Large intestine (tissue), 3 donors: ENCODE measurements around the gene TMEM38A. TPM values are rescaled to one million over a fixed set of nuclear protein-coding genes. Genes with fewer than 3 reads are reported as not detected.
A peak's percentile ranks its signal among the peaks of the same experiment; 100 is the strongest.
"Not testable (repeated sequence)": the region's sequence is repeated elsewhere in the genome, so short reads cannot be mapped to it uniquely, and the experiment has no call there.

ENCODE experiments used
- DNase-seq, 2 donors: peaks; one replicate each; pipeline versions ENCODE4 v3.0.0 to v3.0.0-alpha.2; 2013
- H3K27ac ChIP-seq: one replicate; pipeline ENCODE4 v1.5.1; 2013; ENCODE audit warnings: low read length
- H3K27me3 ChIP-seq: 2 replicates; pipeline ENCODE4 v1.6.1; 2013; ENCODE audit warnings: low read length; ENCODE audit not compliant: control insufficient read depth, insufficient read depth
- H3K36me3 ChIP-seq: 2 replicates; pipeline ENCODE4 v1.6.1; 2013; ENCODE audit warnings: low read length; ENCODE audit not compliant: control insufficient read depth, insufficient read depth
- H3K4me1 ChIP-seq: one replicate; pipeline ENCODE4 v1.6.1; 2013; ENCODE audit warnings: low read length; ENCODE audit not compliant: control insufficient read depth, insufficient read depth
- H3K4me3 ChIP-seq: one replicate; pipeline ENCODE4 v1.5.1; 2013; ENCODE audit warnings: low read length
- H3K9me3 ChIP-seq: one replicate; pipeline ENCODE4 v1.6.1; 2013; ENCODE audit warnings: mild to moderate bottlenecking, low read depth, low read length, moderate library complexity; ENCODE audit not compliant: control insufficient read depth
- WGBS: methylation state at CpG from one replicate; pipeline ENCODE4 v1.1.5; 2013; ENCODE audit warnings: low lambda C conversion rate; ENCODE audit not compliant: insufficient coverage; 5-methylcytosine and 5-hydroxymethylcytosine counted together
- polyA plus RNA-seq: library from polyadenylated mRNA; unstranded; fragments of 120-200 nt; gene quantifications from one replicate; pipeline ENCODE4 v1.2.1, GENCODE V29; 2013

TMEM38A gene
- polyA plus RNA-seq, 1 donor: 2.3 TPM

DNA sequence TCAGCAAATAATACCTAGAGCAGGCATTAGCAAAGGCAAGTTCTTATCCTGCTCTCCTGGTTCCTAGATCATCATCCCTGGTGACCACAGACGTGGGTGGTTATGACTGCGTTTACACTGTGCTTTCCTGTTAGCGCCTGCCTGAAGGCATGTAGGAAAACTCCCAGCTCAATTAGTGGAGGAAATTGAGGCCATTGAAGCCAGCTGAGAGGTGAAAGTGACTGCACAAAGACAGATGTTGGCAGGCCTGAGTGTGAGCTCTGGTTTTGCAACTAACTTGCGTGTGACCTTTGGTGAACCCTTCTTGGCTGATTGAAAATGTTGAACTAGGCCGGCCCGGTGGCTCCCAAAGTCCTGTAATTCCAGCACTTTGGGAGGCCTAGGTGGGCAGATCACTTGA, 41.2 kb downstream of the TMEM38A start:
- no peaks in the 10 kb centered on the region for H3K4me1 ChIP-seq
- no peak overlapping the region for H3K4me3 ChIP-seq
- no peak overlapping the region for H3K27ac ChIP-seq
- WGBS: no CpG with 5 or more reads among the region's 6 CpGs
- no peaks in the 10 kb centered on the region for H3K9me3 ChIP-seq
- H3K27me3 ChIP-seq: no peaks in the 10 kb centered on the region
- peak in 1 of 2 donors; percentile 11 for DNase-seq
- H3K36me3 ChIP-seq: no peaks in the 10 kb centered on the region

GRCh38 chr19:16703677-16704076, 42.7 kb downstream of the TMEM38A start:
- Histone ChIP-seq H3K27ac (no peak overlapping the region), H3K4me1 (no peaks in the 10 kb centered on the region), H3K4me3 (no peak overlapping the region), H3K27me3 (no peaks in the 10 kb centered on the region), H3K9me3 (no peaks in the 10 kb centered on the region), H3K36me3 (no peaks in the 10 kb centered on the region)
- DNase-seq: no peak
- 100% methylated on average over 1 of the region's 4 CpGs for WGBS

- not testable (repeated sequence) for H3K27me3 ChIP-seq, H3K4me3 ChIP-seq, H3K9me3 ChIP-seq, H3K27ac ChIP-seq, DNase-seq, H3K36me3 ChIP-seq, H3K4me1 ChIP-seq
Observed at GRCh38 chr19:16710870-16711269, 49.9 kb downstream of the TMEM38A start.

- not testable (repeated sequence) for H3K36me3 ChIP-seq, H3K9me3 ChIP-seq, DNase-seq, H3K4me3 ChIP-seq, H3K27ac ChIP-seq, H3K27me3 ChIP-seq, H3K4me1 ChIP-seq
- 90% methylated on average over 2 of the region's 9 CpGs for WGBS
Observed at GRCh38 chr19:16712295-16712694, 51.4 kb downstream of the TMEM38A start.

GRCh38 chr19:16714702-16715287, 53.9 kb downstream of the TMEM38A start:
- Histone ChIP-seq H3K27me3 (no peaks in the 10 kb centered on the region), H3K9me3 (no peaks in the 10 kb centered on the region), H3K4me3 (no peak overlapping the region), H3K27ac (no peak overlapping the region), H3K4me1 (no peaks in the 10 kb centered on the region), H3K36me3 (no peaks in the 10 kb centered on the region)
- DNase-seq: peak in 1 of 2 donors; percentile 5
- WGBS: 45% methylated on average over 2 of the region's 14 CpGs

DNA sequence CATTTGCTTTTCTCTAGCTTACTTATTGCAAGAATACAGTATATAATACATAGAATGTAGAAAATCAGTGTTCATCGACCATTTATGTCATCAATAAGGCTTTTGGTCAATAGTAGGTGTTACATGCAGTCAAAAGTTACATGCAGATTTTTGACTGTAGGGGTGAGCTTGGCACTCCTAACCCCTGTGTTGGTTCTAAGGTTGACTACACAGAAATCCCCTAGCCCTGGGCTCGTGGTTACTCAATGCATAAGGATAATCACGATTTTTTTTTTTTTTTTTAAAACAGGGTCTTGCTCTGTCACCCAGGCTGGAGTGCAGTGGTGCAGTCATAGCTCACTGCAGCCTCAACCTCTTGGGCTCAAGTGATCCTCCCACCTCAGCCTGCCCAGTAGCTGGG, 54.7 kb downstream of the TMEM38A start:
- H3K27me3 ChIP-seq: no peaks in the 10 kb centered on the region
- no peaks in the 10 kb centered on the region for H3K36me3 ChIP-seq
- no peaks in the 10 kb centered on the region for H3K4me1 ChIP-seq
- DNase-seq: no peak
- WGBS: no CpG with 5 or more reads among the region's 3 CpGs
- H3K4me3 ChIP-seq: no peak overlapping the region
- no peaks in the 10 kb centered on the region for H3K9me3 ChIP-seq
- no peak overlapping the region for H3K27ac ChIP-seq

GRCh38 chr19:16721051-16721450, 60.1 kb downstream of the TMEM38A start:
- Histone ChIP-seq H3K9me3 (no peaks in the 10 kb centered on the region), H3K4me3 (no peak overlapping the region), H3K27ac (no peak overlapping the region), H3K36me3 (no peaks in the 10 kb centered on the region), H3K4me1 (no peaks in the 10 kb centered on the region), H3K27me3 (no peaks in the 10 kb centered on the region)
- no peak for DNase-seq
- WGBS: no CpG with 5 or more reads among the region's 7 CpGs

DNA sequence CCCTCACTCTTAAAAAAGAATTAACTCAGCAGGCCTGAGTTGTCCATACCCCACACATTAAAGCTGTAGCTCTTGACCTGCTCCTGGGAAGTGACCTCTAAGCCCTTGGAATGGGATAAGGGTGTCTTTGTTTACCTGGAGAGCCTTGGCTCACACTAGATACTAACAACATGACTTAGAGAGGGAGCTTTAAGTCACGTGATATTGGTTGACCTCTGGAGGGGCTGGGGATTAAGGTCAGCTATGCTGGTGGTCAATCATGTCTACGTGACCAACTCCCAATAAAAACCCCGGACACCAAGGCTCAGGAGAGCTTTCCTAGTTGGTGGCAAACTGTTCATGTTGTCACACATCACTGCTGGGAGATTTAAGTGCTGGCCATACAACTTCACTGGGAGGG, 61.7 kb downstream of the TMEM38A start:
- H3K36me3 ChIP-seq: no peaks in the 10 kb centered on the region
- H3K27ac ChIP-seq: no peak overlapping the region
- H3K9me3 ChIP-seq: no peaks in the 10 kb centered on the region
- H3K4me1 ChIP-seq: no peaks in the 10 kb centered on the region
- no peak overlapping the region for H3K4me3 ChIP-seq
- no peaks in the 10 kb centered on the region for H3K27me3 ChIP-seq
- WGBS: no CpG with 5 or more reads among the region's 3 CpGs
- no peak for DNase-seq

- Histone ChIP-seq H3K36me3 (no peaks in the 10 kb centered on the region), H3K4me3 (no peak overlapping the region), H3K4me1 (no peaks in the 10 kb centered on the region), H3K27ac (no peak overlapping the region), H3K9me3 (no peaks in the 10 kb centered on the region), H3K27me3 (no peaks in the 10 kb centered on the region)
- DNase-seq: no peak
- no CpG with 5 or more reads among the region's 11 CpGs for WGBS
Observed at GRCh38 chr19:16726916-16727315, 66.0 kb downstream of the TMEM38A start.

- H3K4me3 ChIP-seq, H3K27ac ChIP-seq, H3K36me3 ChIP-seq, H3K4me1 ChIP-seq, H3K9me3 ChIP-seq, H3K27me3 ChIP-seq, DNase-seq: not testable (repeated sequence)
- 50% methylated on average over 1 of the region's 4 CpGs for WGBS
Observed at GRCh38 chr19:16735650-16736266, 74.8 kb downstream of the TMEM38A start.

DNA sequence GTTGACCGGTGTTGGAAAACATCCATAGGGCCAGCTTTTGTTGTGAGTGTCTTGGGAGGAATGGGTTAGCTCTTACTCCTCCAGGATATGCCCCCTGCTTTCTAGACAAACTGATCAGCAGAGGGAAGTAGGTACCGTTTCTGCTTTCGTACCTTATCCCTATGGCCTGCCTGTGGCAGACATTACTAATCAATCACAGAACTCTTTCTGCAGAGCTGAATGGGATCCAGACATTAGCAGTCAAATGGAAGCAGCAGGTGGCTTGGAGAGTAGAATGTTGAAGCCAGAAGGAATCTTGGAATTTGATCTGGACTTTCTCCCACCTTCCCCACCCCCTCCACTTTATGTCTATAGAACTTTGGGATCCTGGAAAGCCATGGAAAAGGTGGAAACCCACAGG, 75.8 kb downstream of the TMEM38A start:
- Histone ChIP-seq H3K9me3 (no peaks in the 10 kb centered on the region), H3K27me3 (no peaks in the 10 kb centered on the region), H3K4me1 (no peaks in the 10 kb centered on the region), H3K36me3 (no peaks in the 10 kb centered on the region), H3K27ac (no peak overlapping the region), H3K4me3 (no peak overlapping the region)
- no peak for DNase-seq
- WGBS: no CpG with 5 or more reads among the region's 3 CpGs
